H9 (cell line): ENCODE data around the gene SLC13A4. TPM values are rescaled to one million over a fixed set of nuclear protein-coding genes. Genes with fewer than 3 reads are reported as not detected.

Source experiments
- DNase-seq: peaks from one replicate; pipeline ENCODE4 v3.0.0-alpha.2; 2017
- H2AFZ ChIP-seq: one replicate; pipeline ENCODE4 v1.6.1; 2013; ENCODE audit warnings: mild to moderate bottlenecking, low read length, control low read depth, moderate library complexity
- H2AK5ac ChIP-seq: 2 replicates; pipeline ENCODE4 v1.6.1; 2013; ENCODE audit warnings: low read length, control low read depth, mixed read lengths; ENCODE audit not compliant: insufficient read length
- H2BK120ac ChIP-seq: one replicate; pipeline ENCODE4 v1.6.1; 2013; ENCODE audit warnings: low read depth, mild to moderate bottlenecking, low read length, control low read depth, inconsistent platforms; ENCODE audit not compliant: poor library complexity, severe bottlenecking
- H2BK12ac ChIP-seq: 2 replicates; pipeline ENCODE4 v1.6.1; 2013; ENCODE audit warnings: low read length, control low read depth, mixed read lengths, low read depth; ENCODE audit not compliant: insufficient read length
- H2BK15ac ChIP-seq: 2 replicates; pipeline ENCODE4 v1.6.1; 2013; ENCODE audit warnings: low read depth, low read length, control low read depth
- H2BK20ac ChIP-seq: one replicate; pipeline ENCODE4 v1.6.1; 2013; ENCODE audit warnings: low read depth, mild to moderate bottlenecking, low read length, control low read depth, inconsistent platforms; ENCODE audit not compliant: poor library complexity, severe bottlenecking
- H2BK5ac ChIP-seq: 2 replicates; pipeline ENCODE4 v1.6.1; 2013; ENCODE audit warnings: low read length, control low read depth, mixed read lengths; ENCODE audit not compliant: insufficient read length
- H3K14ac ChIP-seq: 2 replicates; pipeline ENCODE4 v1.6.1; 2013; ENCODE audit warnings: low read length, control low read depth; ENCODE audit not compliant: insufficient read depth
- H3K18ac ChIP-seq: 2 replicates; pipeline ENCODE4 v1.6.1; 2013; ENCODE audit warnings: low read depth, mild to moderate bottlenecking, mixed read lengths, low read length, control low read depth; ENCODE audit not compliant: insufficient read length
- H3K23ac ChIP-seq: 2 replicates; pipeline ENCODE4 v1.6.1; 2013; ENCODE audit warnings: low read length, control low read depth, mixed read lengths, low read depth; ENCODE audit not compliant: insufficient read length
- H3K23me2 ChIP-seq: 2 replicates; pipeline ENCODE4 v1.6.1; 2013; ENCODE audit warnings: low read depth, mild to moderate bottlenecking, mixed read lengths, low read length, control low read depth; ENCODE audit not compliant: insufficient read length, poor library complexity, severe bottlenecking
- H3K27ac ChIP-seq: 2 replicates; pipeline ENCODE4 v1.5.1; 2013; ENCODE audit warnings: low read length, control low read depth, mixed read lengths, low read depth; ENCODE audit not compliant: insufficient read length
- H3K27me3 ChIP-seq: 2 replicates; pipeline ENCODE4 v1.6.1; 2013; ENCODE audit warnings: low read length, control low read depth, inconsistent platforms; ENCODE audit not compliant: insufficient read depth
- H3K4ac ChIP-seq: 2 replicates; pipeline ENCODE4 v1.6.1; 2013; ENCODE audit warnings: low read depth, mild to moderate bottlenecking, control low read depth, inconsistent platforms, low read length, moderate library complexity
- H3K4me1 ChIP-seq: 2 replicates; pipeline ENCODE4 v1.6.1; 2013; ENCODE audit warnings: low read length, control low read depth, inconsistent platforms; ENCODE audit not compliant: insufficient read depth
- H3K4me2 ChIP-seq: 2 replicates; pipeline ENCODE4 v1.6.1; 2013; ENCODE audit warnings: low read length, control low read depth, mixed read lengths; ENCODE audit not compliant: insufficient read length, insufficient read depth
- H3K56ac ChIP-seq: 2 replicates; pipeline ENCODE4 v1.6.1; 2013; ENCODE audit warnings: low read depth, mild to moderate bottlenecking, mixed read lengths, low read length, control low read depth; ENCODE audit not compliant: insufficient read length
- H3K79me1 ChIP-seq: 2 replicates; pipeline ENCODE4 v1.6.1; 2013; ENCODE audit warnings: low read depth, mild to moderate bottlenecking, moderate library complexity, low read length, control low read depth, inconsistent platforms; ENCODE audit not compliant: insufficient read depth, poor library complexity, severe bottlenecking
- H3K79me2 ChIP-seq: 2 replicates; pipeline ENCODE4 v1.6.1; 2013; ENCODE audit warnings: low read length, control low read depth, inconsistent platforms; ENCODE audit not compliant: insufficient read depth
- H3K9ac ChIP-seq: 2 replicates; pipeline ENCODE4 v1.6.1; 2013; ENCODE audit warnings: low read length, control low read depth, mixed read lengths; ENCODE audit not compliant: insufficient read length; ENCODE audit errors: extremely low read depth
- H3K9me3 ChIP-seq: one replicate; pipeline ENCODE4 v1.6.1; 2013; ENCODE audit warnings: low read depth, low read length, inconsistent platforms; ENCODE audit not compliant: control insufficient read depth
- H3T11ph ChIP-seq: one replicate; pipeline ENCODE4 v1.6.1; 2013; ENCODE audit warnings: mild to moderate bottlenecking, low read length, control low read depth, inconsistent platforms
- H4K20me1 ChIP-seq: one replicate; pipeline ENCODE4 v1.6.1; 2013; ENCODE audit not compliant: control insufficient read depth, insufficient read length, insufficient read depth
- H4K5ac ChIP-seq: 2 replicates; pipeline ENCODE4 v1.6.1; 2013; ENCODE audit warnings: low read depth, mild to moderate bottlenecking, mixed read lengths, low read length, control low read depth; ENCODE audit not compliant: insufficient read length
- H4K8ac ChIP-seq: replicated peaks from 2 replicates; pipeline ENCODE4 v1.6.1; 2013; ENCODE audit warnings: low read length, control low read depth, mixed read lengths, low read depth; ENCODE audit not compliant: insufficient read length
- H4K91ac ChIP-seq: 2 replicates; pipeline ENCODE4 v1.6.1; 2013; ENCODE audit warnings: low read depth, mild to moderate bottlenecking, moderate library complexity, mixed read lengths, low read length, control low read depth; ENCODE audit not compliant: insufficient read length
- H3K27ac Mint-ChIP-seq, 3 experiments: 2 replicates in 2 of 3; 3 replicates in 1 of 3; pipeline ENCODE4 v1.8.0; 2020 to 2021; ENCODE audit warnings: mixed read lengths in 3 of 3, mild to moderate bottlenecking in 1 of 3, moderate library complexity in 1 of 3
- H3K27me3 Mint-ChIP-seq: 2 replicates; pipeline ENCODE4 v1.8.0; 2021; ENCODE audit warnings: low read depth, mild to moderate bottlenecking, moderate library complexity, mixed read lengths
- H3K36me3 Mint-ChIP-seq, 3 experiments: 2 replicates in 2 of 3; 3 replicates in 1 of 3; pipeline ENCODE4 v1.8.0; 2020 to 2021; ENCODE audit warnings: low read depth in 3 of 3, mixed read lengths in 3 of 3; ENCODE audit not compliant: insufficient read depth in 1 of 3
- H3K4me1 Mint-ChIP-seq, 2 experiments: 2 replicates each; pipeline ENCODE4 v1.8.0; 2020; ENCODE audit warnings: mixed read lengths in 2 of 2
- H3K4me3 Mint-ChIP-seq, 2 experiments: 2 replicates in 1 of 2; 3 replicates in 1 of 2; pipeline ENCODE4 v1.8.0; 2020 to 2021; ENCODE audit warnings: mild to moderate bottlenecking in 2 of 2, mixed read lengths in 2 of 2, moderate library complexity in 1 of 2
- H3K9me3 Mint-ChIP-seq, 2 experiments: 2 replicates in 1 of 2; 3 replicates in 1 of 2; pipeline ENCODE4 v1.8.0; 2020; ENCODE audit warnings: mild to moderate bottlenecking in 2 of 2, mixed read lengths in 2 of 2, moderate library complexity in 1 of 2
- WGBS: extraction: QIAGEN DNeasy Blood & Tissue Kit; methylation state at CpG from one replicate; pipeline ENCODE4 v1.1.7; 2013; ENCODE audit warnings: missing lambda C conversion rate, low lambda C conversion rate, mixed read lengths; ENCODE audit not compliant: insufficient read length; ENCODE audit errors: extremely low coverage; 5-methylcytosine and 5-hydroxymethylcytosine counted together
- total RNA-seq: library from RNA; stranded (reverse); gene quantifications from 2 replicates; pipeline ENCODE4 v1.2.1, GENCODE V29; 2021
- TF ChIP-seq, protein P1 (sequence below): fragments of 200-600 bp; sonication (generic); conservative IDR thresholded peaks from 3 replicates; pipeline ENCODE4 v1.8.0; 2021; ENCODE audit warnings: antibody characterized with exemption, mild to moderate bottlenecking

Gene SLC13A4
- total RNA-seq, 1 experiment from 2014 or later = 3.5 TPM

DNA sequence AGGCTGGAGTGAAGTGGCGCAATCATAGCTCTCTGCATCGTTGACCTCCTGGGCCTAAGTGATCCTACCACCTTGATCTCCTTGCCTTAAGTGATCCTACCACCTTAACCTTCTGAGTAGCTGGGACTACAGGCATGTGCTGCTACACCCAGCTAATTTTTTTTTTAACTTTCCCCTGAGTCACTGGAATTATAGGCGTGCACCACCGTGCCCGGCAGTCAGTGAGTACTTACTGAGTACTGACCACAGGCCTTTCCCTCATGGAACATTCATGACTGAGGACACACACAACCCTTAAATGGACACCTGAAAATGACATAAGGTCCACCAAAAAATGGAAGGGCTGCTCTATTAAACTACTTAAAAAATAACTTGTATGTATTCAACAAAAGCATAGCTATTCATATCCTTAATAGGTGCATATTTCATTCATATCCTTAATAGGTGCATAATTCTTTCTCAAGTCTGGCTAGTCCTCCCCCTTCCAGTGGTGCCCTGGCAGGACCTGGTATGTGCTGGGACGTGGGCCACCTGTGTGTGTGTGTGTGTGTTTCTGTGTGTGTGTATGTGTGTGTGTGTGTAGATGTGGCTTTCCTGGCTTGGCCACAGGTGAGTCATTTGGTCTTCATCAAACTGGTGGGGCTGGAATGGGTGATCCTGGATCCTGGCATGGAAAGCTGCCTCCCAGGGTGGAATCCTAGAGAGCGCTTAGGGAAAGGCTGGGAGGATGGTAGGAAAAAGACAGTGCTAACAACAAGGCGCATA is 17.1 kb upstream of the SLC13A4 start:
- Histone ChIP-seq H3K79me2 (no peaks in the 10 kb centered on the region), H3K4me2 (no peak overlapping the region), H3K18ac (no peak overlapping the region), H2AK5ac (no peak overlapping the region), H3T11ph (no peak overlapping the region), H4K8ac (no peak overlapping the region), H2BK20ac (no peak overlapping the region), H2BK15ac (no peak overlapping the region), H2AFZ (no peak overlapping the region), H3K23me2 (no peaks in the 10 kb centered on the region), H3K27me3 (no peaks in the 10 kb centered on the region), H3K56ac (no peak overlapping the region), H4K20me1 (no peaks in the 10 kb centered on the region), H3K27ac (no peak overlapping the region), H4K5ac (no peak overlapping the region), H4K91ac (no peak overlapping the region), H3K4me1 (no peaks in the 10 kb centered on the region), H3K79me1 (no peaks in the 10 kb centered on the region), H2BK12ac (no peak overlapping the region), H2BK5ac (no peak overlapping the region), H3K9ac (no peak overlapping the region), H3K9me3 (no peaks in the 10 kb centered on the region), H2BK120ac (no peak overlapping the region), H3K23ac (no peak overlapping the region), H3K14ac (no peak overlapping the region), H3K4ac (no peak overlapping the region)
- Mint-ChIP-seq H3K27me3 (peaks cover 6% of the 10 kb centered on the region), H3K4me1 (peaks cover 15 to 16% of the 10 kb centered on the region in 2 experiments), H3K4me3 (no peak overlapping the region), H3K9me3 (0 out of 5 replicates have a peak, but pooled peaks cover 0 to 3% of the 10 kb centered on the region in 2 experiments), H3K36me3 (no peaks in the 10 kb centered on the region), H3K27ac (no peak overlapping the region; a peak in 2 of 7 replicates)
- TF ChIP-seq, protein P1, sequence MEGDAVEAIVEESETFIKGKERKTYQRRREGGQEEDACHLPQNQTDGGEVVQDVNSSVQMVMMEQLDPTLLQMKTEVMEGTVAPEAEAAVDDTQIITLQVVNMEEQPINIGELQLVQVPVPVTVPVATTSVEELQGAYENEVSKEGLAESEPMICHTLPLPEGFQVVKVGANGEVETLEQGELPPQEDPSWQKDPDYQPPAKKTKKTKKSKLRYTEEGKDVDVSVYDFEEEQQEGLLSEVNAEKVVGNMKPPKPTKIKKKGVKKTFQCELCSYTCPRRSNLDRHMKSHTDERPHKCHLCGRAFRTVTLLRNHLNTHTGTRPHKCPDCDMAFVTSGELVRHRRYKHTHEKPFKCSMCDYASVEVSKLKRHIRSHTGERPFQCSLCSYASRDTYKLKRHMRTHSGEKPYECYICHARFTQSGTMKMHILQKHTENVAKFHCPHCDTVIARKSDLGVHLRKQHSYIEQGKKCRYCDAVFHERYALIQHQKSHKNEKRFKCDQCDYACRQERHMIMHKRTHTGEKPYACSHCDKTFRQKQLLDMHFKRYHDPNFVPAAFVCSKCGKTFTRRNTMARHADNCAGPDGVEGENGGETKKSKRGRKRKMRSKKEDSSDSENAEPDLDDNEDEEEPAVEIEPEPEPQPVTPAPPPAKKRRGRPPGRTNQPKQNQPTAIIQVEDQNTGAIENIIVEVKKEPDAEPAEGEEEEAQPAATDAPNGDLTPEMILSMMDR = no peak
- DNase-seq = no peak
- WGBS = no CpG with 5 or more reads among the region's 8 CpGs
